ENCODE measurements around the gene CEBPA. TPM values are rescaled to one million over a fixed set of nuclear protein-coding genes. Genes with fewer than 3 reads are reported as not detected.

CEBPA gene
- total and polyA plus RNA-seq, 10 of the 15 experiments (the other 5 are each of a cell fraction or from before 2014, with no cell fraction given) = 0.04 to 0.36 (median 0.13) TPM; not detected in 4

DNA sequence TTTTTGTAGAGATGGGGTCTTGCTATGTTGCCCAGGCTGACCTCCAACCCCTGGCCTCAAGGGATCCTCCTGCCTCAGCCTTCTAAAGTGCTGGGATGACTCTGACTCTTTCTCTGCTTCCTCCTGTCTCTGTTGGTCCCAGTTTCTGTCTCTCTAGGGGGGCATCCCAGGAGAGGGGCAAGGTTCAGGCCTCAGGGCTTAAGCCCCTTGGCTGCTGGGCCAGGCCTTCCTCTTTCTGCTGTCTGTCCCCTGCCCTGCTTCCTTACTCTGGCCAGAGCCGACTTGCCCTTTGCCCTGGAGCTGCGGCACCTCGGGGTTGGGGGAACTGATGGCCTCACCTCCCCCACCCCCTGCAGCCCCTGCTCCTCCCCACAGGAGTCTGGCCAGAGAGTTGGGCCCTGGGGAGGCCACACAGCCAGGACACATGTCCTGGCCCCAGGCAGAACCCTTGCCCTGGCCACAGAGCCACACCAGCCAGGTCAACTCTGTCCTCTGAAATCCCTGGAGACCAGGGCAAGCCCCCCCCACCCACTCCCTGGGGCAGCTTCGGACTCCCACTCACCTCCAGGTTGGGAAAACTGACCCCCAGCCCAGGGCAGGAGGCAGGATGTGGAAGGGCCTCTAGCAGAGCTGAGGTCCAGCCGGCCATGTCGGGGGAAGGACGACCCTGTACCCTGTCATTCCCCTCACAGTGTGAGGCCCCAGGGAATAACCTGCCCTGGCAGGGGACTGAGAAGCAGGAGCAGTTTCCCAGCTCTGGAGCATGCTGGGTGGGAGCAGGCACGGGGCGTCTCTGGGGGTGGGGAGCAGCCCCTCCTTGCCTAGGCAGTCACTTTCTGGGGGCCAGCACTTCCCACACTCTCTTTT lies 23.7 kb downstream of the CEBPA start:
- ATAC-seq (no peak), DNase-seq (ENCODE audit: low read depth, low spot score) (no peak), FAIRE-seq (no peak)
- in situ Hi-C loops (cut with MboI) = no loop called here
- intact Hi-C loops (cut with micrococcal nuclease; ENCODE audit: unreplicated experiment) = no loop called here
- 78% methylated on average over 9 of the region's 9 CpGs for WGBS (ENCODE audit: insufficient coverage, insufficient replicate concordance, low lambda C conversion rate, missing lambda C conversion rate)
- Histone ChIP-seq H3K79me2 (ENCODE audit: control insufficient read depth, insufficient read depth, low read length) (no peaks in the 10 kb centered on the region), H4K20me1 (ENCODE audit: control insufficient read depth, insufficient read depth) (no peaks in the 10 kb centered on the region), H3K9me3 (replicated peaks; ENCODE audit: control insufficient read depth, insufficient read depth, low read length) (no peaks in the 10 kb centered on the region), H3K36me3 (ENCODE audit: control insufficient read depth in 2 of 2, insufficient read depth in 2 of 2, low read length in 1 of 2) (no peaks in the 10 kb centered on the region), H3K27ac (ENCODE audit: control insufficient read depth, insufficient read depth) (no peak overlapping the region), H2AFZ (ENCODE audit: control insufficient read depth, low read depth, low read length) (no peak overlapping the region), H3K27me3 (replicated peaks in 1 of 2; ENCODE audit: control insufficient read depth in 2 of 2, insufficient read depth in 2 of 2, low read length in 1 of 2) (no peaks in the 10 kb centered on the region; a peak in 1 of 4 replicates), H3K9ac (ENCODE audit: control insufficient read depth, insufficient read depth, low read length) (no peak overlapping the region), H3K4me3 (no peak overlapping the region), H3K4me1 (ENCODE audit: control insufficient read depth, insufficient read depth, low read length) (peaks cover 18% of the 10 kb centered on the region), H3K4me2 (ENCODE audit: control insufficient read depth, insufficient read depth) (no peak overlapping the region)
- RAD21 ChIA-PET (ENCODE audit: unreplicated experiment) = no interaction called here
- BruUV-seq (replicated peaks) = no TSS peak
- CTCF ChIA-PET = interaction anchor here (0.6 kb wide), 1 partner anchor 94 kb away, joined by 3 read pairs; no protein-coding TSS in a partner anchor
- SMC1A ChIA-PET (ENCODE audit: uncharacterized antibody, unreplicated experiment) = no interaction called here
- POLR2A ChIA-PET = interaction anchor here (0.7 kb wide), 1 partner anchor 603 kb away, joined by 3 read pairs; no protein-coding TSS in a partner anchor
- TF ChIP-seq ZNF384 (IDR thresholded peaks at IDR 0.05; ENCODE audit: borderline replicate concordance, low read depth, low read length) = no peak
- TF ChIP-seq, protein P1, sequence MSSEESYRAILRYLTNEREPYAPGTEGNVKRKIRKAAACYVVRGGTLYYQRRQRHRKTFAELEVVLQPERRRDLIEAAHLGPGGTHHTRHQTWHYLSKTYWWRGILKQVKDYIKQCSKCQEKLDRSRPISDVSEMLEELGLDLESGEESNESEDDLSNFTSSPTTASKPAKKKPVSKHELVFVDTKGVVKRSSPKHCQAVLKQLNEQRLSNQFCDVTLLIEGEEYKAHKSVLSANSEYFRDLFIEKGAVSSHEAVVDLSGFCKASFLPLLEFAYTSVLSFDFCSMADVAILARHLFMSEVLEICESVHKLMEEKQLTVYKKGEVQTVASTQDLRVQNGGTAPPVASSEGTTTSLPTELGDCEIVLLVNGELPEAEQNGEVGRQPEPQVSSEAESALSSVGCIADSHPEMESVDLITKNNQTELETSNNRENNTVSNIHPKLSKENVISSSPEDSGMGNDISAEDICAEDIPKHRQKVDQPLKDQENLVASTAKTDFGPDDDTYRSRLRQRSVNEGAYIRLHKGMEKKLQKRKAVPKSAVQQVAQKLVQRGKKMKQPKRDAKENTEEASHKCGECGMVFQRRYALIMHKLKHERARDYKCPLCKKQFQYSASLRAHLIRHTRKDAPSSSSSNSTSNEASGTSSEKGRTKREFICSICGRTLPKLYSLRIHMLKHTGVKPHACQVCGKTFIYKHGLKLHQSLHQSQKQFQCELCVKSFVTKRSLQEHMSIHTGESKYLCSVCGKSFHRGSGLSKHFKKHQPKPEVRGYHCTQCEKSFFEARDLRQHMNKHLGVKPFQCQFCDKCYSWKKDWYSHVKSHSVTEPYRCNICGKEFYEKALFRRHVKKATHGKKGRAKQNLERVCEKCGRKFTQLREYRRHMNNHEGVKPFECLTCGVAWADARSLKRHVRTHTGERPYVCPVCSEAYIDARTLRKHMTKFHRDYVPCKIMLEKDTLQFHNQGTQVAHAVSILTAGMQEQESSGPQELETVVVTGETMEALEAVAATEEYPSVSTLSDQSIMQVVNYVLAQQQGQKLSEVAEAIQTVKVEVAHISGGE (CRISPR knock-in tag; IDR thresholded peaks at IDR 0.05) = no peak
- TF ChIP-seq SIN3A (IDR thresholded peaks at IDR 0.05; ENCODE audit: low read depth, low read length) = no peak
- TF ChIP-seq RCOR1 (conservative IDR thresholded peaks at IDR 0.05; ENCODE audit: low read depth, low read length) = no peak
- TF ChIP-seq, protein P2, sequence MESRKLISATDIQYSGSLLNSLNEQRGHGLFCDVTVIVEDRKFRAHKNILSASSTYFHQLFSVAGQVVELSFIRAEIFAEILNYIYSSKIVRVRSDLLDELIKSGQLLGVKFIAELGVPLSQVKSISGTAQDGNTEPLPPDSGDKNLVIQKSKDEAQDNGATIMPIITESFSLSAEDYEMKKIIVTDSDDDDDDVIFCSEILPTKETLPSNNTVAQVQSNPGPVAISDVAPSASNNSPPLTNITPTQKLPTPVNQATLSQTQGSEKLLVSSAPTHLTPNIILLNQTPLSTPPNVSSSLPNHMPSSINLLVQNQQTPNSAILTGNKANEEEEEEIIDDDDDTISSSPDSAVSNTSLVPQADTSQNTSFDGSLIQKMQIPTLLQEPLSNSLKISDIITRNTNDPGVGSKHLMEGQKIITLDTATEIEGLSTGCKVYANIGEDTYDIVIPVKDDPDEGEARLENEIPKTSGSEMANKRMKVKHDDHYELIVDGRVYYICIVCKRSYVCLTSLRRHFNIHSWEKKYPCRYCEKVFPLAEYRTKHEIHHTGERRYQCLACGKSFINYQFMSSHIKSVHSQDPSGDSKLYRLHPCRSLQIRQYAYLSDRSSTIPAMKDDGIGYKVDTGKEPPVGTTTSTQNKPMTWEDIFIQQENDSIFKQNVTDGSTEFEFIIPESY (IDR thresholded peaks at IDR 0.05) = no peak
- TF ChIP-seq POLR2AphosphoS5 (IDR thresholded peaks at IDR 0.05; ENCODE audit: low read length) = no peak
- TF ChIP-seq BRCA1 (IDR thresholded peaks at IDR 0.05; ENCODE audit: low read depth, low read length) = no peak

Measured in GM12878 (cell line).